ENCODE data around the gene PRLR.
A peak's percentile ranks its signal among the peaks of the same experiment; 100 is the strongest.
"Not testable (repeated sequence)": the region's sequence is repeated elsewhere in the genome, so short reads cannot be mapped to it uniquely, and the experiment has no call there.

Gene PRLR

DNA sequence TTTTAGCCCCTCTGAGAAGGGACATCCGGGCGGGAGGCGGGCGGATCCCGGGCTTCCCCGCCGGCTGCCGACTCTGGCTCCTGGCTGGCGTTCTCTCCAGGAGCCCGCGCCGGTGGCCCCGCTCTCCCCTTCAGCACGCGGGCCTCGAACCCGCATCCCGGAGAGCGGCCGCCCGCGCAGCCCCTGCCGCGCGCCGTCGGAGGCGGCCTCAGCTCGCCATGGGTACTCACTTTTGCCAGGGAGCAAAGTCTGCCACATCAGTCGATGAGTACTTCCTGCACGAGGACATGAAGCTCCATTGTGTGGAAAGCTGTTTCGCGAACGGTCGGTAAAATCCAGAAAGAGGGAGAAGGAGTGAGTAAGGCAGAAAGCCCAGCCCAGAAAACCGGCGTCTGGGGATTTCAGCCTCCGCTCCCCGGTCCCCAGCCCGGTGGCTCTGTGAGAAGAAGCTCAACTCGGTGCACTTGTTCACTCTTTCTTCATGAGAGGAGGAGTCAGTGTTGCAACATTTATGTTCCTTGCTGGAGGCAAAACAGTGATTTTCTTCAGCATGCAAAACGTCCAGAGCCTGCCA is at the start of gene PRLR:
Gene PRLR (minus strand): TSS at position 450 of the 574 bp plus-strand sequence. CDS start 140,867 bp downstream, outside the sequence.
- DNase-seq = peak; percentile 0

GRCh38 chr5:35274839-35275509 is 44.7 kb upstream of the PRLR start:
- no peak for DNase-seq

DNA sequence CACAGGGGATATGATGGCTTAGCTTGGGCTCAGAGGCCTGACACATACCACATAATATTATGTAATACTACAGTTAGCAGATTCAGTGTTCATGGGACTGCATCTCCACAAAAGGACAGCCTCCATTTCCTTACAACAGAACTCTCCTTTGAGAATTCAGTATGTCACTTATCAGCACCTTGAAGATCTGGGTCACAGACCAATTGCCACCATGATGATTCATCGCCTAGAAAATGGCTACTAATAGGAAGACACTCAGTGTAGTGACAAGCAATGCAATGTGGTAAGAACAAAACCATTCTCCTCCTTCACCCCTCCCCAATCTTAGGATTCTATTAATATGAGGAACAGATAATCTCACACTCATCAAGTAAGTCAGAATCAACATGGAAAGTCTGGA is 38.7 kb upstream of the PRLR start:
- no peak for DNase-seq

GRCh38 chr5:35266276-35266675 is 36.0 kb upstream of the PRLR start:
- DNase-seq = no peak

- DNase-seq = no peak
These were observed 34.2 kb upstream of the PRLR start for GRCh38 chr5:35264509-35264908.

DNA sequence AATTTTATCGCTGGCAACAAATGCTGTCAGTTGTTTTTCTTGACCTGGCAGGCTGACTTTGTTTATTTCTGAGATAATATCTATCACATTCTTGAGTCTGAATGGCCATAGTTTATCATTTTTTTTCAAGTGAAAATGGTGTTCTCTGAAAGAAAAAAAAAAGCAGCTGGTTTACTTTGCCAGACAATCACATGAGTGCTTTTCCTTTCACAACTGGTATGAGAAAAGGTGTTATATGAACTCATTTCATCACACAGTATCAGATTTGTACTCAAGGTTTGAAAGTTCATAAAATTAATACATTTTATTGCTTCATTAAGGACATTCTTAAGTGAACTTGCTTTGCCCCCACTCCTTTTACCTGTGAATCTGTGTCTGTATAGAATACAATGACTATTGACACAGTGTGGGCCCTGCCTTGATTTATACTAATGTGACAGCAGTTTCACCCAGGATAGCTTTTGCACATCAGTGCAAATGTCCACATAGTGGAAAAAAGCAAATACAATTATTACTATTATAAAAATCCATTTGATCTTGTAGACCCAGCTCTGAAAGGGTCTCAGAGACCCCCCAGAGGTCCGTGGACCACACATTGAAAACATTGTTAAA is 33.1 kb upstream of the PRLR start:
- DNase-seq = no peak

DNA sequence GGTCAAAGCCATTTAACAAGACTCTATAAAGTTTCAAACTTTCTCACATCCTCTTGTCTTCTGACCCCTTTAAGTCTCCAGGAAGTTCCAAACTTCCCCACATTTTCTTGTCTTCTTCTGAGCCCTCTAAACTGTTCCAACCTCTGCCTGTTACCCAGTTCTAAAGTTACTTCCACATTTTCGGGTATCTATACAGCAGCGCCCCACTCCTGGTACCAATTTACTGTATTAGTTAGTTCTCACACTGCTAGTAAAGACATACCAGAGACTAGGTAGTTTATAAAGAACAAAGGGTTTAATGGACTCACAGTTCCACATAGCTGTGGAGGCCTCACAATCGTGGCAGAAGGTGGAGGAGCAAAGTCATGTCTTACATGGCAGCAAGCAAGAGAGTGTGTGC is 23.3 kb upstream of the PRLR start:
- no peak for DNase-seq

- DNase-seq = no peak
These were observed 22.7 kb upstream of the PRLR start for GRCh38 chr5:35252963-35253362.

DNA sequence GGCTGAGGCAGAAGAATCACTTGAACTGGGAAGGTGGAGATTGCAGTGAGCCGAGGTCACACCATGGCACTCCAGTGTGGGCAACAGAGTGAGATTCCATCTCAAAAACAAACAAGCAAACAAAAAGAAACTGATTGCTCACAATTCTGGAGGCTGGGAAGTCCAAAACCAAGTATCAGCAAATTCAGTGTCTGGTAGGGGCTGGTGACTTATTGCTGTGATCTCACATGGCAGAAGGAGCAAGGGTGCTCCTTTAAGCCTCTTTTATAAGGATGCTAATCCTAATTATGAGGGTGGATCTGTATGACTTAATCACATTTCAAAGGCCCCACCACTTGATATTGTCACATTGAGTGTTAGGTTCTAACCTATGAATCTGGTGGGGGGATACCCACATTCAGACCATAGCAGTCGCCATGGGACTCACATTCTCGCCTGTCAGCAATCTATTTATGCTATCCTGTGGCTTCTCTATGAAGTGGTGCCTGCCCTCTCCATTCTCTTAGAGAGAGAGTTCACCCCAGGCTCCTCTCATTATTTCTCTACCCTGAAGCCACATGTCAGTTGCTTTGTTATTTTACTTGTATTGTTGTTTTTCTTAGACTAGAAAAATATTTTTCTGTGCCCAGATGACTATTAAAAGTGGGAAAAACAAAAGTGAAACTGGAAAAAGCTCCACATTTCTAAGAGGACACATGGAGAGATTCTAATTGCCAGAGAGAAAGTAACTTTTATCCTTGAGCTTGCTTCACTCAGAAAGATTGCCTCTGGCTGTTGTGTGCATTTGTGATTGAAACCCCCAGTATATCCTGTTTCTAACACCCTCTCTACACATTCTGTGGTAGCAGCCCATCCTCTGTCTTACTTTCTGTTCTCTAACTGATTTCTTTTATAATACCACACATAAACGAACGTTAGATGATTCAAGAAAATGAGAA is 18.8 kb upstream of the PRLR start:
- DNase-seq = no peak

DNA sequence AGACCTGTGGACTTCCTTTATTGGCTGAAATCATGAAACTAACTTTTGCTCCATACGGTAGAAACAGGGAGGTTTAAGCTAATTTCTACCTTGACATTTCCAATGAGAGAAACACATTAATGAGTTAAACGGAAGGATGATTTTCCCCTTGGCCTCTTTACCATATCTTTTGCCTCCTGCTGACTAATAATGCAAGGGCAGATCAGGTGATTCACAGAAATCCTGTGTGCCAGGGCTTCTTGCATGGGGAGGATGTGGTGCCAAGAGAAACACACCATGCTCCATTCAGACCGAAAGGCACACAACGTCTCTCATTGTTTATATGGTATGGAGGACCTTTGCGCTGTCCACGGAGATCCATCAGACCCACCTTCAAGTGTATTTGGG is 17.4 kb upstream of the PRLR start:
- DNase-seq = no peak

DNA sequence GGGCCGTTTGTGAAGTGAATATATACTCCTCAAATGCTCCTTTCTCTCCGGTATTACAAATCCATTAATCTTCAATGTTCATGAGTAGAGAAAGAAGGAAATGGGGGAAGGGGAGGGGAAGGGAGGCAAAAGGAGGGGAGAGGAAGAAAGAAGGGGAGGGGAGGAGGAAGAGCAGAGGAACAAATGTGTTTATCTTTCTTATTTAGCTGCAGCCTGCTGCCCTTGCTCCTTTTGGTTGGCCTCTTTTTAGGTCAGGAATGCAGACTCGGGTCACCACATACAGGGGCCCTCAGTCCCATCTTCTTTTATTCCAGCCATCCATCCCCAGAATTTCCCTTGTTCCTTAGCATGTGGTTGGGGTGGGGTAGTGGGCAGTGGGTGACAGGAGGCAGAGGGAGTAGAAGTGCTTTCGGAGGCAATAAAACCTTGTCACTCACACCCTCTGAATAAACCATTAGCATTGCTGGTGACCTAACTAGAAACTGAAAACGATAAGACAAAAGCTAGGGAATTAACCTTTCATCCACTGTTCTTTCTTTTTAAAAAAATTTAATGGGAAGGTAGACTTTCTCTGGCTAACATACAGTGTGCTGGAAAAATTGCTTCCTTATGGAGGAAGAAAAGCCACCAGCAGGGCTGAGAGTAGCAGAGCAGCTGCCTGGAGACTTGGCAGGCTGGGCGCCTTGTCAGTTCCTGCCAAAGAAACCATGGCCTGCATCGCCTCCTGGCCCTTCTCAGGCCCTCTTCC is 16.8 kb upstream of the PRLR start:
- no peak for DNase-seq

DNA sequence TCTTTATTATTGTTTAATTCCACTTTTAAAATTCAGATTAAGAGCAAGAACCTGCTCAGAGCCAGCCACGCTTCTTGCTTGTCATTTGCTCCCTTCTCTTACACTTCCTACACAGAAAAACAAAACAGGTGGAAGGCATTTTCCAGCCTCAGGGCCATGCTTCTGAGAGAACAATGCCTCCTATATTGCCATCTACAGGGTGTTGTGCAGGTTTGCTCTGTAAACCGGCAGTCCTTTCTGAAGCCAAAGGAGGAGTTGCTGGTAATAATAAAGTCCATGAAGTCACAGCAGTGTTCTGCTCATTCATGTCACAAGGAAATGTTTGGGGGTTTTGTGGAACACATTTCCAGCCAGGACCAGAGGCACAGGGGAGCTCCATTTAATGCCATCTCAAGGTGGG is 16.1 kb upstream of the PRLR start:
- DNase-seq = no peak

- DNase-seq = not testable (repeated sequence)
These were observed 15.1 kb upstream of the PRLR start for GRCh38 chr5:35245371-35245770.

- no peak for DNase-seq
These were observed 13.9 kb upstream of the PRLR start for GRCh38 chr5:35244171-35244570.

GRCh38 chr5:35242702-35243258 is 12.5 kb upstream of the PRLR start:
- no peak for DNase-seq

GRCh38 chr5:35240892-35241291 is 10.6 kb upstream of the PRLR start:
- no peak for DNase-seq

- no peak for DNase-seq
These were observed 9.8 kb upstream of the PRLR start for GRCh38 chr5:35239911-35240610.

- DNase-seq = no peak
These were observed 9.2 kb upstream of the PRLR start for GRCh38 chr5:35239476-35239875.

- no peak for DNase-seq
These were observed 7.5 kb upstream of the PRLR start for GRCh38 chr5:35237580-35238376.

DNA sequence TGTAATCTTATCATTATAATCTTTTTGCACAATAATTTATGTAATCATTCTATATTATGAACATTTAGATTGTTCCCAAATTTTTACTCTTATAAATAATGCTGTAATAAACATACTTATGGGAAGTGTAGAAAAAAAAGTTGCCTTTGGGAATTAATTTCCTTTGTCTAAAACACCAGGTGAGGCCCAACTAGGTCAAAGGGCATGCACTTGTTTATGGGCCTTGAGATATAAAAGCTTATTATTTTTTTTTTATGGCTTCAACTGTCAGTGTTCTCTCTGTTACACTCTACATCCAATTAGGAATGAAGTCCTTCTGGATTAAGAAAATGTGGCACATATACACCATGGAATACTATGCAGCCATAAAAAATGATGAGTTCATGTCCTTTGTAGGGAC is 6.5 kb upstream of the PRLR start:
- no peak for DNase-seq

DNA sequence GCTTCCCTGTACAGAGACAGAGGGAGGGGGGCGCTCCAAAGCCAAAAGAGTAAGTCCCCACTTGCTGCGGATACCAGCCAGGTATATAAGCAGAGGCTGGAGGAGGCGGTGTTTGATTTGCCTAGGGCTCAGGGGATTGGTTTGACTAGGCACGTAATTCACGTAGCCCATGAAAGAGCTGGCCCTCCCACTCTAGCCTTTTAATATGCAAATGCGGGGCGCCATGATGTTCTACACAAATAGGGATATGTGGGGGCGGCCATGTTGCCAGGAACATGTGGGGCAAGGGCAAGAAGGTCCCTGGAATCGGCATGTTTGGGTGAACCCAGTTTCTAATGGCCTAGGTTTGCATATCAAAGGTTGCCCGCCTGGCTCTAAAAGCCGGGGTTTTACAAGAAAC is 3.3 kb upstream of the PRLR start:
- no peak for DNase-seq

All from NCI-H146 (cell line).